Measurements from ENCODE around the gene PHLDA1.

PHLDA1 gene

GRCh38 chr12:76031414-76032042 lies at the start of gene PHLDA1:
PHLDA1 (minus strand) TSS chr12:76031776.
- DNase-seq, result peak; percentile 93

GRCh38 chr12:76080729-76081415 lies 49.3 kb upstream of the PHLDA1 start:
- DNase-seq, result no peak

DNA sequence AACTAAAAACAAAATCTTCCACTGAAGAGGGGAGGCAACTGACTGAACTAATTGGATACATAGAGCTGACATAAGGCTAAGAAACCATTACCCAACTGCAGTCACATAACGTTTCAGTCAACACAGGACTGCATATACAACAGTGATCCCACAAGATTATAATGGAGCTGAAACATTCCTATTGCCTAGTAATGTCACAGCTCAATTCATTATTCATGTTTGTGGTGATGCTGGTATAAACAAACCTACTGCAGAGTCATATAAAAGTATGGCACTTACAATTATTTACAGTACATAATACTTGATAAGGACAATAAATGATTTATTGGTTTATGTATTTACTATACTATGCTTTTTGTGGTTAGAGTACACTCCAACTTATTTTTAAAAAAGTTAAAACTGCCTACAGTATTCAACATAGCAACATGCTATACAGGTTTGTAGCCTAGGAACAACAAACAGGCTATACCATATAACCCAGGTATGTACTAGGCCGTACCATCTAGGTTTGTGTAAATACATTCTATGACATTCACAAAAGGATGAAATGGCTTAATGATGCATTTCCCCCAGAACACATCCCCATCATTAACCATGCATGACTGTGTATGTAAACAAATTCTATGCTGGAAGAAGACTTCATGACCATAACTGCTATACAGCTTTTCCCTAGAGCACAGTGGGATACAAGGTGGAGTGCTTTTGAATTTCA lies 48.6 kb upstream of the PHLDA1 start:
- no peak for DNase-seq

DNA sequence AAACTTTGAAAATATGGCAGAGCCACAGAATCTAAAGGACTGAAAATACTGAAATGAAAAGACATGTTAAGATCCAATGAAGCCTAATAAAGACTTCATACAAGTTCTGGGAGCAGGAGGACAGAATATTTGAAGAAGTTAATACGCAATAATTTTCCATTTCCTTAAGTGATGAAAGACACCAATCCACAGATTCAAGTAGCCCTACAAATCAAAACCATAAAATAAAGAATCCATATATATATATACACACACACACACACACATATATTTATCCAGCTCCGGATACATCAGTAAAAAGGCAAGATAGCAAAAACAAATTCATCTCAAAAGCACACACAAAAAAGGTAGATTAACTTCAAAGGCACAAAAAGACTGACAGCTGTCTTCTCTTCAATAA lies 47.2 kb upstream of the PHLDA1 start:
- no peak for DNase-seq

GRCh38 chr12:76075448-76075847 lies 43.9 kb upstream of the PHLDA1 start:
- no peak for DNase-seq

GRCh38 chr12:76074701-76075336 lies 43.2 kb upstream of the PHLDA1 start:
- DNase-seq, result no peak

GRCh38 chr12:76073561-76073960 lies 42.0 kb upstream of the PHLDA1 start:
- no peak for DNase-seq

DNA sequence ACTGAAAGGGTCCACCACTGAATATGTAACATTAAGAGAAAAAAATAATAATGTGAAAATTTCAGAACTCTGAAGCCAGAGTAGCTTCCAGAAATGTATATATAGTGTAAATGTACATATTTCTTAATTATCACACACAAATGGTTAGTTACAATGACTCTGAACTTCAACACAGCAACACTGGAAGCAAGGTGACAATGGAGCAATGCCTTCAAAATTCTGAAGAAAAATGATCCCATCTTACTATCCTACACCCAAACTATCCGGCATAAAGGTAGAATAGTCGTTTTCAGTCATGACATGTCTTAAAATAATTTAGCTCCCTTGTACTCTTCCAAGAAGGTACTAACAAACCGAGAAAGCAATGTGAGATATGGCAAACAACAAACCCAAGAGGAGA lies 41.0 kb upstream of the PHLDA1 start:
- no peak for DNase-seq

GRCh38 chr12:76069339-76069738 lies 37.8 kb upstream of the PHLDA1 start:
- DNase-seq, result no peak

GRCh38 chr12:76065917-76066316 lies 34.3 kb upstream of the PHLDA1 start:
- no peak for DNase-seq

DNA sequence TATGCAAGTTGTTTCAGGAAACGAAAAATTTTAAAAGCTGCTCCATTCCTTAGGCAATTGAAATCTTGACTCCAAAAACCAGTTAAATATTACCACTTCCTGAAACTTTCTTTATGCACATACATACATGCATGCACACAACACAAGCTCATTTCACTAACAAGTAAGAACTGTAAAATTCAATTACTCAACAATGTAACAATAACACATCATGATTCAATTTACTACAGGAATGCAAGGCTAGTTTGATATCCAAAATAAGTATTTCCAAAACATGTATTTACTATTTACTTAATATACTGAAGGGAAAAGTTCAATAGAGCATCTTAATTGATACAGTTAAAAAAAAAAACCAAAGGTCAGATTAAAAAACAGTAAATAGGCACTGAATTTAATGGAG lies 33.3 kb upstream of the PHLDA1 start:
- no peak for DNase-seq

- no peak for DNase-seq
Observed at GRCh38 chr12:76060111-76060510, 28.5 kb upstream of the PHLDA1 start.

DNA sequence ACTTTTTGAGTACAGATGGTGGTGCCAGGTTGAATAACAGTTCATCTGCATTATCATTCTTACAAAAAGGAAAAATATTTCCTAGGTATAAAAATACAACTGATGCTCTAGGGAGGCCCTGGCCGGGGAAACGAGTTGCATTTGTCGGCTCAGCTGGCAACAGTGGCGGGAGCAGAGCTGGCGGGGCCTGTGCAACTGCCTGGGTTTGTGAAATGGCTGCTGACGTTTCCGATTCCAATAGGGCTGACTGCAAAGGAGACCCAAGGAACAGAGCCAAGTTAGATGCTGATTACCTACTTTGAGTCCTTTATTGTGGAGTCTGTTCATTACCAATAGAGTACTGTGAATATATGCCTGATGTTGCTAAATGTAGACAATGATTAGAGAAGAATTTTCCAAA lies 25.8 kb upstream of the PHLDA1 start:
- DNase-seq, result no peak

GRCh38 chr12:76055393-76055792 lies 23.8 kb upstream of the PHLDA1 start:
- no peak for DNase-seq

DNA sequence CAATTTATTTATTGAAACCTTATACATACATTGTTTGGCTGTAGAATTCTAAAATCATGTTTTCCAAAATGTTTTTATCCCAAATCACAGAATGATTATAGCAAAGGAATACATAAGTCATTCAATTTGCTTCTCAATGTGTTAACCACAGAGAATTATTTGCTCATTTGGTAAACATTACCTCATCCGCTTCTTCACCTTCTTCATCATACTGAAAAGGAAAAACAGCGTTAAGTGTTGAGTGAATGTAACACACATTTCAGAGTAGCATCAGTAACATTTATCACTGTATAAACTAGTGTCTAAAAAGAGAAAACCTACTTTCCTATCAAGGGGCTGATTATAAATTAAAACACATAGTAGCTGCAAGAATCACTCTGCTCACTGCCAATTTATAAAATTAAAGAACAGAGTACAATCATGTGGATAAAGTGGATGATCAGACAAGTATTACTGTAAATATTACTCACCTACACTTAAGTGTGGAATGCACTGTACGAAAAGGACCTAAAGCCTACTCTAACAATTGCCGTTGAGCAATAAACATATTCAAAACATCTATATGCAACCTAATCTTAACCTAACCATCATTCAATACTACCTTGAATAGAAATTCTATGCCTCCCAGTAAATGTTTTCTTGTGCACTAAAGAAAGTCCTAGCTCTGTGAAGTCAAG lies 18.1 kb upstream of the PHLDA1 start:
- no peak for DNase-seq

DNA sequence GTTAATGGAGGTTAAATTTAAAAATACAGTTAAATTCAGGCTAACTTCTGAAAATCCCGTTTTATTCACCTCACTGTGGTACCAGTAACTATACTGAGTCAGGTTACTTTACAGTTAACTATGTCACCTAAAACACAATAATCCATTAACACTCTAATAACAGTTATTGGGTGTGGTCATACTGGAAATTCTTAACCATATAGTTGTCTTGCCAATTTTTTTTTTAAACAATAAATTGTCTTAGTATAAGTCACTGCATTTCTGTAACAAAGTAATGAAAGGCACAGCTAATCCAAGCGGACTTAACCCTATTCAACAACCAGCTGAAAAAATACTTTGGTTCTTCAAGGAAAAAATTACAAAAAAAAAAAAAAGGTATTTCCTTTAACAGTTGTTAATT lies 16.2 kb upstream of the PHLDA1 start:
- DNase-seq, result no peak

DNA sequence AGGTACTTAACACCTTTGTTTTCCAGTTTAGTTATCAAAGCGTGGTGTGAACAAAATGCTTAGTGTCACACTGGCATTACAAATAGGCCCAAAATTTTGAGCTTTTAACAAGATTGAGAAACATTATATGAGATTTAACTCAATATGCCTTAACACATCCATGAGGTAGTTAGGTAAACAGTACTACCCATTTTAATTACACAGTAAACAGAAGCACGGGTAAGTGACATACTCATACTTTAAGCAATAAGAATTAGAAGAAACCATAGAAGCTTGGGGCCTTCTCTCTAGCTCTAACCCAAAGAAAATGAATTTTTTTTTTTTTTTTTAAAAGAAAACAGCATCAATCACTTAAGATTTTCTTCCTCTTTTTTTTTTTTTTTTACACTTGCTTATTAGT lies 15.5 kb upstream of the PHLDA1 start:
- DNase-seq, result no peak

DNA sequence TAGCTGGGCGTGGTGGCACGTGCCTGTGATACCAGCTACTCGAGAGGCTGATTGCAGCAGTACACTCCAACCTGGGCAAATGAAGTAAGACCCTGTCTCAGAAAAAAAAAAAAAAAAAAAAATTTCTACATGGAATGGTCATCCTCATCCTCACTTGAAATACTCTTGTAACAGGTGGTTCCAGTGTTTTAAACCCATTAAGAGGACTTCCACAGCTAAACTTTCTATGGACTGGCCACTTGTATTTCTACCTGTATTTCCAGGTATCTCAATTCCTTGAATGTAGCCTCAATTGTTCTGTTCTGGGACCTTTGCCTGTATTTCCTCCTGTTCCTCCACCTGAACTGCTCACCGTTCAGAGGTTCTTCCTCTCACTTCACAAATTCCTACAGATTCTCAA lies 11.8 kb upstream of the PHLDA1 start:
- DNase-seq, result no peak

- no peak for DNase-seq
Observed at GRCh38 chr12:76042147-76042546, 10.6 kb upstream of the PHLDA1 start.

DNA sequence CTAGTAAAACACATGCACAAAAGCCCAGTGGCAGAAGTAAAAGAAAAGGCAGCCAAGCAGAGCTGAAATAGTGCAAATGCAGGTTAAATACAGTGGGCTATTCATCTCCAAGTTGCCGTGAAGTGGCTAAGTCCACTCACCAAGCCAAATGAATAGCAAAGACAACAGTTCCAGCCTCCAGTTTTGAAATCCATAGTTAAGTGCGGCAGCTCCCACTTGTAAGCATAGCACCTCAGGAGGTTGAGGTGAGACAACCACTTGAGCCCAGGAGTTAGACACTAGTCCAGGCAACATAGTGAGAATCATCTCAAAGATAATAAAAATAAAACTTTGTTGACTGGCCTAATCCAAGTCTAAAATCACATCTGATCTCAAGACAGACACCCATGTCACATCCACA lies 9.8 kb upstream of the PHLDA1 start:
- no peak for DNase-seq

- DNase-seq, result no peak
Observed at GRCh38 chr12:76040461-76040860, 8.9 kb upstream of the PHLDA1 start.

- DNase-seq, result no peak
Observed at GRCh38 chr12:76038176-76038575, 6.6 kb upstream of the PHLDA1 start.
